ENCODE results near the gene CTSE.
"Not testable (repeated sequence)": the region's sequence is repeated elsewhere in the genome, so short reads cannot be mapped to it uniquely, and the experiment has no call there.

CTSE gene

GRCh38 chr1:206023695-206024094 is at the start of gene CTSE:
CTSE (minus strand) TSS chr1:206023895; CDS start chr1:206023791, 104 bp downstream.
- no peak for DNase-seq

- DNase-seq = no peak
Measured at GRCh38 chr1:206070627-206071304, 47.1 kb upstream of the CTSE start.

GRCh38 chr1:206068314-206068713 is 44.6 kb upstream of the CTSE start:
- no peak for DNase-seq

- no peak for DNase-seq
Measured at GRCh38 chr1:206067486-206068227, 44.0 kb upstream of the CTSE start.

GRCh38 chr1:206066479-206067171 is 42.9 kb upstream of the CTSE start:
- no peak for DNase-seq

GRCh38 chr1:206065547-206066145 is 42.0 kb upstream of the CTSE start:
- DNase-seq = no peak

GRCh38 chr1:206064501-206064900 is 40.8 kb upstream of the CTSE start:
- not testable (repeated sequence) for DNase-seq

GRCh38 chr1:206064001-206064400 is 40.3 kb upstream of the CTSE start:
- not testable (repeated sequence) for DNase-seq

GRCh38 chr1:206062464-206062863 is 38.8 kb upstream of the CTSE start:
- no peak for DNase-seq

- no peak for DNase-seq
Measured at GRCh38 chr1:206060844-206061243, 37.1 kb upstream of the CTSE start.

GRCh38 chr1:206059355-206059915 is 35.7 kb upstream of the CTSE start:
- no peak for DNase-seq

GRCh38 chr1:206058927-206059292 is 35.2 kb upstream of the CTSE start:
- no peak for DNase-seq

GRCh38 chr1:206058289-206058926 is 34.7 kb upstream of the CTSE start:
- not testable (repeated sequence) for DNase-seq

- DNase-seq = not testable (repeated sequence)
Measured at GRCh38 chr1:206055639-206056323, 32.1 kb upstream of the CTSE start.

- not testable (repeated sequence) for DNase-seq
Measured at GRCh38 chr1:206055069-206055625, 31.5 kb upstream of the CTSE start.

GRCh38 chr1:206053616-206054015 is 29.9 kb upstream of the CTSE start:
- DNase-seq = not testable (repeated sequence)

- not testable (repeated sequence) for DNase-seq
Measured at GRCh38 chr1:206052919-206053610, 29.4 kb upstream of the CTSE start, which contains the start of gene RHEX. RHEX (plus strand) TSS chr1:206053173; CDS start chr1:206097829, 44,656 bp downstream.

- DNase-seq = not testable (repeated sequence)
Measured at GRCh38 chr1:206052231-206052865, 28.7 kb upstream of the CTSE start.

- no peak for DNase-seq
Measured at GRCh38 chr1:206050655-206051235, 27.1 kb upstream of the CTSE start.
